Activated T-cell treated with anti-CD3 and anti-CD28 coated beads for 24 hours (primary cell): Measurements from ENCODE around the gene PAPPA.

Source experiments
- DNase-seq: peaks from one replicate; pipeline ENCODE4 v3.0.0-alpha.2; 2020; ENCODE audit warnings: low read depth

The PAPPA gene

GRCh38 chr9:116318468-116319374 is 165.1 kb downstream of the PAPPA start:
- DNase-seq: no peak

GRCh38 chr9:116319480-116319879 is 165.9 kb downstream of the PAPPA start:
- DNase-seq: no peak

- DNase-seq: no peak
Observed at GRCh38 chr9:116320290-116320689, 166.7 kb downstream of the PAPPA start.

GRCh38 chr9:116322521-116322920 is 168.9 kb downstream of the PAPPA start:
- no peak for DNase-seq

GRCh38 chr9:116323012-116323411 is 169.4 kb downstream of the PAPPA start:
- no peak for DNase-seq

GRCh38 chr9:116323571-116323970 is 170.0 kb downstream of the PAPPA start:
- DNase-seq: no peak

- DNase-seq: no peak
Observed at GRCh38 chr9:116325924-116326323, 172.3 kb downstream of the PAPPA start.

- DNase-seq: no peak
Observed at GRCh38 chr9:116327701-116328405, 174.3 kb downstream of the PAPPA start.

GRCh38 chr9:116329470-116329869 is 175.9 kb downstream of the PAPPA start:
- no peak for DNase-seq

GRCh38 chr9:116331241-116331640 is 177.7 kb downstream of the PAPPA start:
- DNase-seq: no peak

GRCh38 chr9:116332090-116332489 is 178.5 kb downstream of the PAPPA start:
- DNase-seq: no peak

- no peak for DNase-seq
Observed at GRCh38 chr9:116333254-116333653, 179.7 kb downstream of the PAPPA start.

GRCh38 chr9:116334546-116335150 is 181.1 kb downstream of the PAPPA start:
- no peak for DNase-seq

GRCh38 chr9:116335392-116335791 is 181.8 kb downstream of the PAPPA start:
- no peak for DNase-seq

GRCh38 chr9:116336133-116336862 is 182.7 kb downstream of the PAPPA start:
- no peak for DNase-seq

- DNase-seq: no peak
Observed at GRCh38 chr9:116337015-116337414, 183.4 kb downstream of the PAPPA start.

GRCh38 chr9:116340270-116340669 is 186.7 kb downstream of the PAPPA start:
- DNase-seq: no peak

GRCh38 chr9:116342061-116342460 is 188.5 kb downstream of the PAPPA start:
- DNase-seq: no peak

- DNase-seq: no peak
Observed at GRCh38 chr9:116342941-116343340, 189.3 kb downstream of the PAPPA start.

GRCh38 chr9:116344416-116344815 is 190.8 kb downstream of the PAPPA start:
- DNase-seq: no peak

GRCh38 chr9:116345393-116345792 is 191.8 kb downstream of the PAPPA start:
- no peak for DNase-seq

- DNase-seq: no peak
Observed at GRCh38 chr9:116345817-116346216, 192.2 kb downstream of the PAPPA start.
